GM23338 (cell line): Measurements from ENCODE around the gene TTC28. TPM values are rescaled to one million over a fixed set of nuclear protein-coding genes. Genes with fewer than 3 reads are reported as not detected.
A peak's percentile ranks its signal among the peaks of the same experiment; 100 is the strongest.

ENCODE experiments used
- ATAC-seq: fragments of 200-7000 bp; cut with Tn5 transposase; 3 replicates; pipeline ENCODE4 v1.9.1; 2020
- DNase-seq: peaks from one replicate; pipeline ENCODE4 v3.0.0-alpha.2; 2015; ENCODE audit warnings: low spot score
- H2AFZ ChIP-seq: fragments of 200-600 bp; sonication (generic); 2 replicates; pipeline ENCODE4 v1.8.0; 2016; ENCODE audit warnings: antibody characterized with exemption, mild to moderate bottlenecking, moderate library complexity
- H3F3A ChIP-seq: fragments of 200-600 bp; sonication (generic); replicated peaks from 2 replicates; pipeline ENCODE4 v1.8.0; 2017; ENCODE audit warnings: antibody characterized with exemption, mixed run types, low read depth
- H3K27ac ChIP-seq: fragments of 200-600 bp; sonication (generic); 2 replicates; pipeline ENCODE4 v1.6.1; 2016; ENCODE audit warnings: low read depth
- H3K27me3 ChIP-seq: fragments of 200-600 bp; sonication (generic); 2 replicates; pipeline ENCODE4 v1.8.0; 2016; ENCODE audit warnings: mild to moderate bottlenecking, mixed run types, moderate library complexity; ENCODE audit not compliant: insufficient read depth
- H3K36me3 ChIP-seq: fragments of 200-600 bp; sonication (generic); 2 replicates; pipeline ENCODE4 v1.8.0; 2016; ENCODE audit warnings: mild to moderate bottlenecking; ENCODE audit not compliant: insufficient read depth
- H3K4me1 ChIP-seq: fragments of 200-600 bp; sonication (generic); 2 replicates; pipeline ENCODE4 v1.8.0; 2016; ENCODE audit warnings: mild to moderate bottlenecking, moderate library complexity; ENCODE audit not compliant: insufficient read depth
- H3K4me2 ChIP-seq: fragments of 200-600 bp; sonication (generic); 2 replicates; pipeline ENCODE4 v1.7.1; 2017; ENCODE audit warnings: mixed run types
- H3K4me3 ChIP-seq: fragments of 200-600 bp; sonication (generic); 2 replicates; pipeline ENCODE4 v1.6.1; 2016; ENCODE audit warnings: mixed run types
- H3K79me2 ChIP-seq: fragments of 200-600 bp; sonication (generic); replicated peaks from 2 replicates; pipeline ENCODE4 v1.8.0; 2017; ENCODE audit warnings: mild to moderate bottlenecking; ENCODE audit not compliant: insufficient read depth
- H3K9me2 ChIP-seq: fragments of 200-600 bp; sonication (generic); 2 replicates; pipeline ENCODE4 v1.8.0; 2017; ENCODE audit not compliant: insufficient read depth
- H4K20me1 ChIP-seq: fragments of 200-600 bp; sonication (generic); replicated peaks from 2 replicates; pipeline ENCODE4 v1.8.0; 2017; ENCODE audit warnings: mild to moderate bottlenecking; ENCODE audit not compliant: insufficient read depth
- H3K27ac Mint-ChIP-seq: 2 replicates; pipeline ENCODE4 v1.8.0; 2020; ENCODE audit warnings: inconsistent platforms, mild to moderate bottlenecking, moderate library complexity, mixed read lengths
- H3K27me3 Mint-ChIP-seq: 3 replicates; pipeline ENCODE4 v1.8.0; 2022; ENCODE audit warnings: low read depth, mild to moderate bottlenecking, moderate library complexity, mixed read lengths, inconsistent platforms; ENCODE audit not compliant: insufficient read depth, poor library complexity
- H3K36me3 Mint-ChIP-seq: 3 replicates; pipeline ENCODE4 v1.8.0; 2021; ENCODE audit warnings: low read depth, mild to moderate bottlenecking, inconsistent platforms, moderate library complexity, mixed read lengths
- H3K4me1 Mint-ChIP-seq: 3 replicates; pipeline ENCODE4 v1.8.0; 2020; ENCODE audit warnings: mild to moderate bottlenecking, inconsistent platforms, mixed read lengths
- H3K4me3 Mint-ChIP-seq: 3 replicates; pipeline ENCODE4 v1.8.0; 2021; ENCODE audit warnings: moderate library complexity, mild to moderate bottlenecking, inconsistent platforms, mixed read lengths
- H3K9me3 Mint-ChIP-seq: 3 replicates; pipeline ENCODE4 v1.8.0; 2020; ENCODE audit warnings: moderate library complexity, mild to moderate bottlenecking, inconsistent platforms, mixed read lengths
- CTCF ChIP-seq, 2 experiments: fragments of 200-600 bp in 1 of 2; sonication (generic) in 1 of 2; conservative IDR thresholded peaks; 2 replicates each; pipeline versions ENCODE4 v1.5.1 to v1.6.1; 2016 to 2017; ENCODE audit warnings: antibody characterized with exemption in 2 of 2, low read depth in 2 of 2, mild to moderate bottlenecking in 2 of 2, moderate library complexity in 1 of 2
- JUNB ChIP-seq: IDR thresholded peaks from one replicate; pipeline ENCODE4 v1.6.1; 2016; ENCODE audit warnings: antibody characterized with exemption; ENCODE audit not compliant: unreplicated experiment
- NANOG ChIP-seq: IDR thresholded peaks from 2 replicates; pipeline ENCODE4 v1.6.1; 2016; ENCODE audit warnings: antibody characterized with exemption, borderline replicate concordance
- STAT1 ChIP-seq: IDR thresholded peaks from one replicate; pipeline ENCODE4 v1.6.1; 2016; ENCODE audit warnings: antibody characterized with exemption; ENCODE audit not compliant: unreplicated experiment
- ZNF462 ChIP-seq: fragments of 250-450 bp; sonication (Bioruptor Pico); IDR thresholded peaks from 2 replicates; pipeline ENCODE4 v1.5.0; 2020; ENCODE audit warnings: mild to moderate bottlenecking, moderate library complexity
- polyA plus RNA-seq: library from polyadenylated mRNA; unstranded; fragments of >200 nt; fragmentation: Nextera tagmentation; extraction: Ambion mirVana; gene quantifications from 2 replicates; pipeline ENCODE4 v1.2.1, GENCODE V29; 2016
- total RNA-seq: library from RNA; depleted of rRNA; stranded (reverse); fragments of >200 nt; shearing (Covaris generic); gene quantifications from 2 replicates; pipeline ENCODE4 v1.2.3, GENCODE V29; 2014

The TTC28 gene
- total and polyA plus RNA-seq, 2 experiments from 2014 or later: 4.5 to 16.1 TPM

- Mint-ChIP-seq H3K9me3 (no peaks in the 10 kb centered on the region), H3K27me3 (peaks cover 10% of the 10 kb centered on the region), H3K36me3 (no peaks in the 10 kb centered on the region), H3K4me3 (no peak overlapping the region), H3K27ac (no peak overlapping the region), H3K4me1 (no peaks in the 10 kb centered on the region)
- H3K4me3 ChIP-seq: no peak overlapping the region
- H3K36me3 ChIP-seq: no peaks in the 10 kb centered on the region
- TF ChIP-seq ZNF462 (no peak), CTCF (conservative IDR thresholded peaks at IDR 0.05; ENCODE audit: low read depth in 2 of 2) (0 out of 4 replicates have a peak, but pooled peaks of 1 of the 2 experiments have one; percentile 17), JUNB (no peak), NANOG (no peak), STAT1 (no peak)
- H3K27ac ChIP-seq: no peak overlapping the region
- H3K27me3 ChIP-seq: no peaks in the 10 kb centered on the region
- no peaks in the 10 kb centered on the region for H3K9me2 ChIP-seq
- ATAC-seq (peak; percentile 40), DNase-seq (peak; percentile 32)
- 0 out of 2 replicates have a peak, but pooled peaks cover 7% of the 10 kb centered on the region for H3F3A ChIP-seq
- H3K4me1 ChIP-seq: no peaks in the 10 kb centered on the region
- H3K4me2 ChIP-seq: no peak overlapping the region
- no peaks in the 10 kb centered on the region for H4K20me1 ChIP-seq
- H3K79me2 ChIP-seq: no peaks in the 10 kb centered on the region
- no peak overlapping the region for H2AFZ ChIP-seq
These were observed 666.0 kb downstream of the TTC28 start for GRCh38 chr22:28013611-28014010.
